Prostate gland (tissue), 2 donors: ENCODE results near the gene LONP2.

Experiments
- POLR2A ChIP-seq: fragments of 450-650 bp; IDR thresholded peaks from one replicate; pipeline ENCODE4 v1.6.1; 2016; ENCODE audit warnings: antibody characterized with exemption, mild to moderate bottlenecking
- POLR2AphosphoS5 ChIP-seq: sonication (generic); formaldehyde crosslinking; IDR thresholded peaks from one replicate; pipeline ENCODE4 v1.6.1; 2017; ENCODE audit warnings: antibody characterized with exemption
- TF ChIP-seq, protein P1 (sequence below), 4 experiments: fragments of 200-600 bp in 2 of 4; fragments of 450-650 bp in 2 of 4; sonication (generic) in 2 of 4; IDR thresholded peaks; 1 replicate in 3 of 4; 2 replicates in 1 of 4; pipeline ENCODE4 v1.5.1; 2016 to 2019; ENCODE audit warnings: antibody characterized with exemption in 4 of 4, mild to moderate bottlenecking in 2 of 4, moderate library complexity in 2 of 4

DNA sequence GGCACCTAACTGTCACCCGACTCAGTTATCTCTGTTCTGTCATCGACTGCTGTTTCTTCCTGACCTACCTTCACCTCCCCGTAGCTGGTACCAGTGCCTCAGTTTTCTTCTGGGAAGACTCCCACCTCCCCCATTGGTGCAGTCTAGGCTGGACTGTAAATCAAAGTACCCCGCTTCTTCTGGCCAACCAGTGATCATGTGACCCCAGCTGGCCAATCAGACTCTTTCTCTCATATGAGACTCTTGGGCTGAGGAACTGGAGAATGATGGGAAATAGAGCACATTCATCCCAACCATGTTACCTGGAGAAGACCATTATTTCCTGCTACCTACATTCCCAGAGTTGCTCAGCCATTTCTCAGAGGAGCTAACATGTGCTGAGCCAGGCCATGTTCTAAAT lies 20.6 kb upstream of the LONP2 start:
- TF ChIP-seq, protein P1, sequence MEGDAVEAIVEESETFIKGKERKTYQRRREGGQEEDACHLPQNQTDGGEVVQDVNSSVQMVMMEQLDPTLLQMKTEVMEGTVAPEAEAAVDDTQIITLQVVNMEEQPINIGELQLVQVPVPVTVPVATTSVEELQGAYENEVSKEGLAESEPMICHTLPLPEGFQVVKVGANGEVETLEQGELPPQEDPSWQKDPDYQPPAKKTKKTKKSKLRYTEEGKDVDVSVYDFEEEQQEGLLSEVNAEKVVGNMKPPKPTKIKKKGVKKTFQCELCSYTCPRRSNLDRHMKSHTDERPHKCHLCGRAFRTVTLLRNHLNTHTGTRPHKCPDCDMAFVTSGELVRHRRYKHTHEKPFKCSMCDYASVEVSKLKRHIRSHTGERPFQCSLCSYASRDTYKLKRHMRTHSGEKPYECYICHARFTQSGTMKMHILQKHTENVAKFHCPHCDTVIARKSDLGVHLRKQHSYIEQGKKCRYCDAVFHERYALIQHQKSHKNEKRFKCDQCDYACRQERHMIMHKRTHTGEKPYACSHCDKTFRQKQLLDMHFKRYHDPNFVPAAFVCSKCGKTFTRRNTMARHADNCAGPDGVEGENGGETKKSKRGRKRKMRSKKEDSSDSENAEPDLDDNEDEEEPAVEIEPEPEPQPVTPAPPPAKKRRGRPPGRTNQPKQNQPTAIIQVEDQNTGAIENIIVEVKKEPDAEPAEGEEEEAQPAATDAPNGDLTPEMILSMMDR (IDR thresholded peaks at IDR 0.05) = no peak
- TF ChIP-seq POLR2A (no peak), POLR2AphosphoS5 (no peak)
